Colonic mucosa (tissue), 4 donors: Measurements from ENCODE around the gene GALNT18. TPM values are rescaled to one million over a fixed set of nuclear protein-coding genes. Genes with fewer than 3 reads are reported as not detected.

Source experiments
- DNase-seq: peaks from one replicate; pipeline ENCODE4 v3.0.0-alpha.2; 2020
- H3K27ac ChIP-seq: fragments of 200-600 bp; one replicate; pipeline ENCODE4 v1.8.0; 2021
- H3K27me3 ChIP-seq: fragments of 200-600 bp; one replicate; pipeline ENCODE4 v1.8.0; 2021
- H3K36me3 ChIP-seq: fragments of 200-600 bp; one replicate; pipeline ENCODE4 v1.8.0; 2021
- H3K4me1 ChIP-seq: fragments of 200-600 bp; one replicate; pipeline ENCODE4 v1.8.0; 2021; ENCODE audit warnings: mild to moderate bottlenecking
- H3K4me3 ChIP-seq: fragments of 200-600 bp; one replicate; pipeline ENCODE4 v1.8.0; 2021
- H3K9ac ChIP-seq, 2 donors: one replicate each; pipeline ENCODE4 v1.7.0; 2013; ENCODE audit warnings: control low read depth in 2 of 2, low read depth in 2 of 2, low read length in 2 of 2
- H3K9me3 ChIP-seq: fragments of 200-600 bp; one replicate; pipeline ENCODE4 v1.8.0; 2021
- intact Hi-C: fragments of 100-400 bp; cut with DNase I; formaldehyde crosslinking; loops from one replicate; pipeline ENCODE4 v1.14.1; 2022
- total RNA-seq, 2 donors: library from RNA; stranded (reverse); fragmentation: NEBNext Ultra II Directional in 1 of 2; extraction: Animal tissue kit (Norgen Biotek cat#: 25700) in 1 of 2; gene quantifications; one replicate each; pipeline ENCODE4 v1.2.1, GENCODE V29; 2021
- TF ChIP-seq, protein P1 (sequence below): fragments of 200-600 bp; IDR thresholded peaks from one replicate; pipeline ENCODE4 v1.8.0; 2022; ENCODE audit warnings: antibody characterized with exemption, mild to moderate bottlenecking
- donor health status: healthy.
- donor health status: DM: no; HTN: no; CAD: no.
- donor health status: DM: no; HTN: no; CAD: no.

The GALNT18 gene
- total RNA-seq, 2 donors from 2014 or later, result 3.6 to 8.3 TPM

DNA sequence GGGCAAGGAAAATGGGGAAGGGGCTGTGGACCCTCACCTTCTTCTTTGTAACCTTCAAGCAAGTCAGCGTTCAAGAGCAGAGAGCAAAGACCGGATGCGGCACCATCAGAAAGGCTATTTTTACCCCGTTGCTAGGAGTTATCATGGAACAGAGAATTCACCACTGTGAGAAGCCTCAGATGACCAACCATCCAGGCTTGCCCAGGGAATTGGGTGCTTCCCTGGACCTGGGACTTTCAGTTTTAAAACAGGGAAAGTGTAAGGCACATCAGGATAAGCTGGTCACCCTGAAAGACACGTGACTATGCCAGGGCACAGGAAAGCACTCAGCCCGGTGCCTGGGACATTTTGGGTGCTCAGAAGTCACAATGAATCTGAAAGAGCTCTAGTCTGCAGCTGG is 10.4 kb downstream of the GALNT18 start:
- no peak overlapping the region for H3K9ac ChIP-seq
- TF ChIP-seq, protein P1, sequence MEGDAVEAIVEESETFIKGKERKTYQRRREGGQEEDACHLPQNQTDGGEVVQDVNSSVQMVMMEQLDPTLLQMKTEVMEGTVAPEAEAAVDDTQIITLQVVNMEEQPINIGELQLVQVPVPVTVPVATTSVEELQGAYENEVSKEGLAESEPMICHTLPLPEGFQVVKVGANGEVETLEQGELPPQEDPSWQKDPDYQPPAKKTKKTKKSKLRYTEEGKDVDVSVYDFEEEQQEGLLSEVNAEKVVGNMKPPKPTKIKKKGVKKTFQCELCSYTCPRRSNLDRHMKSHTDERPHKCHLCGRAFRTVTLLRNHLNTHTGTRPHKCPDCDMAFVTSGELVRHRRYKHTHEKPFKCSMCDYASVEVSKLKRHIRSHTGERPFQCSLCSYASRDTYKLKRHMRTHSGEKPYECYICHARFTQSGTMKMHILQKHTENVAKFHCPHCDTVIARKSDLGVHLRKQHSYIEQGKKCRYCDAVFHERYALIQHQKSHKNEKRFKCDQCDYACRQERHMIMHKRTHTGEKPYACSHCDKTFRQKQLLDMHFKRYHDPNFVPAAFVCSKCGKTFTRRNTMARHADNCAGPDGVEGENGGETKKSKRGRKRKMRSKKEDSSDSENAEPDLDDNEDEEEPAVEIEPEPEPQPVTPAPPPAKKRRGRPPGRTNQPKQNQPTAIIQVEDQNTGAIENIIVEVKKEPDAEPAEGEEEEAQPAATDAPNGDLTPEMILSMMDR, result no peak
- H3K27me3 ChIP-seq, result no peaks in the 10 kb centered on the region
- intact Hi-C loops, result no loop called here
- no peak for DNase-seq
- H3K4me1 ChIP-seq, result no peaks in the 10 kb centered on the region
- no peak overlapping the region for H3K27ac ChIP-seq
- no peak overlapping the region for H3K4me3 ChIP-seq
- no peaks in the 10 kb centered on the region for H3K36me3 ChIP-seq
- H3K9me3 ChIP-seq, result no peaks in the 10 kb centered on the region

DNA sequence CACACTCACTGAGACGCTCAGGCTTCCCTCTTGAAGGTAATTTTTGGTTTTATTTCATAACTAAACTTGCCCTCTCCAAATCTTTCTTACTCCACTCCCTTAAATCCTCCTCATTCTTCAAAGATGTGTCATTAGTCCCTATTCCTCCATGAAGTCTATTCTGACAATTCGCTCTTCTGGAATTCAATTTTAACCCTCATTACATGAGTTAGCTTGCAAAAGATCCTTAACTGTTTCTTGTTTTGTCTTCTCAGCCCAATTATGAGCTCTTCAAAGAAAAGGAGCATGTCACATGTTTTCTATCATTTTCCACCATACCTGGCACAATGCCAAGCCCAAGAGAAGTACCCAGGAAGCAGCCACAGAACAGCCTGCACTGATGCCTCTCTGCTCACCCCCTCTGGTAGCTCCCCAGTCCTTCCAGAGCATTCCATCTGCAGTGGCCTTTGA is 13.0 kb downstream of the GALNT18 start:
- TF ChIP-seq, protein P1, result no peak
- Histone ChIP-seq H3K4me1 (no peaks in the 10 kb centered on the region), H3K9me3 (no peaks in the 10 kb centered on the region), H3K27me3 (no peaks in the 10 kb centered on the region), H3K36me3 (no peaks in the 10 kb centered on the region), H3K4me3 (no peak overlapping the region), H3K27ac (no peak overlapping the region), H3K9ac (no peak overlapping the region)
- intact Hi-C loops, result no loop called here
- no peak for DNase-seq

DNA sequence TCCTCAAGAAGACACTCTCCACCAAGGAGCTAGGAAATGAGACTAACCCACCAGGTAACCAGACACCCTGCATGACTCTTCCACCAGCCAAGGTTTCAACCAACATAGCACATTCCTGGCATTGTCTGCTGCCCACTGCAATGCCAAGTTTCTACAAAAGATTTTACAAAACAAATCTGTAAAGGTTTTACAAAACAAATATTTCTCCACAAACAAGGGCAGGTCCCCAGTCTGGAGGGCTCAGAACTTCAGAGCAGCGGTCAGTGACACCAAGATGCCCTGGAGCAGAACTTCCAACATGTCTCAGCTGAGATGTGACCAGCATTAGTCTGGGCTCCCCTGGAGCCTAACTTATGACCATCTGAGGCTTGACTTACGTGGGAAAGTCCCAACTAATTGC is 14.0 kb downstream of the GALNT18 start:
- H3K4me3 ChIP-seq, result no peak overlapping the region
- DNase-seq, result no peak
- intact Hi-C loops, result no loop called here
- no peak overlapping the region for H3K27ac ChIP-seq
- H3K4me1 ChIP-seq, result no peaks in the 10 kb centered on the region
- no peaks in the 10 kb centered on the region for H3K27me3 ChIP-seq
- TF ChIP-seq, protein P1, result no peak
- no peaks in the 10 kb centered on the region for H3K36me3 ChIP-seq
- H3K9ac ChIP-seq, result no peak overlapping the region
- H3K9me3 ChIP-seq, result no peaks in the 10 kb centered on the region

DNA sequence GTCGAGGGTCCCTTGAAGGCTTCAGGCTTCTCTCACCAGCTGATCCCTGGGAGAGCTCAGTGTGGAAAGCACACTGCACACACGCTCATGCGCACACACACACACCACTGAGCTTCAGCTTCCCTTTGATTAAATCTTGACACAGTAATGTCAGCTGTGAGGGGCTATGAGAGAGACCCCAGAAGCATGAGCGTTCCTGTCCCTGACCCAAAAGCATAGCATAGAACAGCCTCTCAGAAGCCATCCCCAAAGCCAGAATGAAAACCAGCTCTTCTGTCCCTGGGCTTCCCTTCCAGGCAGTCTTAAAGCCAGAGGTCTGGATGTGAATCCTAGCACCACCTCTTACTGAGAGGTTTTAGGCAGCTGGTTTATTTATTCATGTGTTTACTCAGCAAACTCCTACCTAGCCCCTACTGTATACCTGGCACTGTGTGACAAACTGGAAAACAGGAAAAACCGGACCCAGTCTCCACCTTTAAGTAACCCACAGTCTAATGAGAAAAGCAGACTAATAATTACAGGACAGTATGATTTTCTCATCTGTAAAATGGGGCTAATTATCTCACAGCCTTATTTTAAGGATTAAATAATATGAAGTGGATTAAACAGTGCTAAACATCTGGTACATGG is 15.9 kb downstream of the GALNT18 start:
- Histone ChIP-seq H3K4me3 (no peak overlapping the region), H3K27ac (no peak overlapping the region), H3K4me1 (no peaks in the 10 kb centered on the region), H3K36me3 (no peaks in the 10 kb centered on the region), H3K9me3 (no peaks in the 10 kb centered on the region), H3K9ac (no peak overlapping the region), H3K27me3 (no peaks in the 10 kb centered on the region)
- no peak for DNase-seq
- TF ChIP-seq, protein P1, result no peak
- intact Hi-C loops, result no loop called here

DNA sequence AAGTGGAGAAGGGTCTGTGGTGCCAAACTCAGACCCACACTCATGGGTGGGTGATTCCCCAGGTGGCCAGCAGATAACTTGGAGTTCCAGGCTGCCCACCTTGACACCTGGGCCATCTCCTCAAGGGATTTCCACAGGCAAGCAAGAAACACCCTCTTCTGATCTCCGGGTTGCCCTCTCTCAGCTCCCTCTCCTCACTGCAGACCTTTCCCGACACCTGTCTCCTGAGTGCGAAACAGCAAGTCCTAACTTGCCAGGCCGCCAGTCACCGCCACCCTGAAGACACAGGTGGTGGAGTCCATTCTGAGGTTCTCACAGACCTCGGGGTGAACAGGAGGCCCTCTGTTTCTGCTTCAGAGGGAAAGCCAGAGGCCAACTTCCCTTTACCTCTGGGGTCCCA is 16.6 kb downstream of the GALNT18 start:
- Histone ChIP-seq H3K27ac (no peak overlapping the region), H3K4me3 (no peak overlapping the region), H3K9ac (no peak overlapping the region), H3K27me3 (no peaks in the 10 kb centered on the region), H3K9me3 (no peaks in the 10 kb centered on the region), H3K36me3 (no peaks in the 10 kb centered on the region), H3K4me1 (no peaks in the 10 kb centered on the region)
- intact Hi-C loops, result no loop called here
- DNase-seq, result no peak
- TF ChIP-seq, protein P1, result no peak
